GM18520 (cell line): ENCODE measurements around the gene POLN.

Experiments
- ATAC-seq: cut with Tn5 transposase; IDR thresholded peaks from one replicate; pipeline ENCODE4 v1.9.1; 2021; ENCODE audit not compliant: unreplicated experiment

The POLN gene

GRCh38 chr4:2252530-2253091 is 10.7 kb upstream of the POLN start:
- ATAC-seq: no peak

- ATAC-seq: no peak
Observed at GRCh38 chr4:2251795-2252529, 10.0 kb upstream of the POLN start.

- no peak for ATAC-seq
Observed at GRCh38 chr4:2251073-2251794, 9.3 kb upstream of the POLN start.

GRCh38 chr4:2250357-2251072 is 8.6 kb upstream of the POLN start:
- no peak for ATAC-seq

GRCh38 chr4:2249526-2250356 is 7.8 kb upstream of the POLN start:
- no peak for ATAC-seq

- ATAC-seq: no peak
Observed at GRCh38 chr4:2248821-2249261, 6.9 kb upstream of the POLN start.

GRCh38 chr4:2248044-2248780 is 6.3 kb upstream of the POLN start:
- ATAC-seq: no peak

GRCh38 chr4:2247128-2248043 is 5.5 kb upstream of the POLN start:
- no peak for ATAC-seq

GRCh38 chr4:2246384-2247127 is 4.6 kb upstream of the POLN start:
- ATAC-seq: no peak

GRCh38 chr4:2245787-2246275 is 3.9 kb upstream of the POLN start:
- no peak for ATAC-seq

- ATAC-seq: no peak
Observed at GRCh38 chr4:2245057-2245786, 3.3 kb upstream of the POLN start.

GRCh38 chr4:2243681-2244380 is 1.9 kb upstream of the POLN start:
- ATAC-seq: no peak

- ATAC-seq: no peak
Observed at GRCh38 chr4:2241003-2241402, 918 bp downstream of the POLN start.

GRCh38 chr4:2236944-2237666 is 4.8 kb downstream of the POLN start:
- no peak for ATAC-seq

- no peak for ATAC-seq
Observed at GRCh38 chr4:2231082-2231481, 10.8 kb downstream of the POLN start.

GRCh38 chr4:2226261-2226660 is 15.7 kb downstream of the POLN start:
- no peak for ATAC-seq
